IPS DF 19.7 (cell line): ENCODE data around the gene ATG2B.
"Not testable (repeated sequence)": the region's sequence is repeated elsewhere in the genome, so short reads cannot be mapped to it uniquely, and the experiment has no call there.

ENCODE experiments used
- DNase-seq: peaks from one replicate; pipeline ENCODE4 v3.0.0-alpha.2; 2013; ENCODE audit warnings: low read depth, low spot score

The ATG2B gene

DNA sequence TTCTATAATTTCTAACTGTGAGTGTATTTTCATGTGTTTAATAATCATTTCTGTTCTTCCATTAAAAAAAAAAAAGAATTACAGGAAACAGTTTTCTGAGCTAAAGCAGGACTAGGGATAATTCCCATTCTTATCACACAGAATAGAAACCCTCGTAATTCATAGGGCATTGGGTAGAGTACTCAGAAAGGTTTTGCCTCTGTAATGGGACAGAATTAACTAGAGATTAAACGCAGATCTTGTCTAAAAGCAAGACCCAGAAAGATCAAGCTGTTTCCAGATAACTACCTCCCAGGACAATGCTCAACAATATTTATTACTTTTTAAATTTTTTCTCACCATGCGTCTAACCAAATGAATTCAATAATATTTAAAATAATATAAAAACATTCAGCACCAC, 10.4 kb upstream of the ATG2B start:
- no peak for DNase-seq

- DNase-seq = no peak
Observed at GRCh38 chr14:96370528-96370927, 7.4 kb upstream of the ATG2B start.

DNA sequence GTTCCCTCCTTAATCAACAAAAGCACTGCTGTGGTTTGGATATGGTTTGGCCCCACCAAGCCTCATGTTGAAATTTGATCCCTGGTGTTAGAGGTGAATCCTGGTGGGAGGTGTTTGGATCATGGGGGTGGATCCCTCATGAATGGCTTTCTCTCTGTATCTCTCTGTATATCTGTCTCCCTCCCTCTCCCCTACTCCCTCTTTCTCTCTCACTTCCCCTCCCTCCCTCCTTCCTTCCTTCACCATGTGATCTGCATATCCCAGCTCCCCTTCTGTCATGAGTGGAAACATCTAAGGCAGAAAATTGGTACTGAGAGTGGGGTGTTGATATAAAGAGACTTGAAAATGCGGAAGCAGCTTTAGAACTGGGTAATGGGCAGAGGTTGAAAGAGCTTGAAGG, 5.4 kb upstream of the ATG2B start:
- no peak for DNase-seq

DNA sequence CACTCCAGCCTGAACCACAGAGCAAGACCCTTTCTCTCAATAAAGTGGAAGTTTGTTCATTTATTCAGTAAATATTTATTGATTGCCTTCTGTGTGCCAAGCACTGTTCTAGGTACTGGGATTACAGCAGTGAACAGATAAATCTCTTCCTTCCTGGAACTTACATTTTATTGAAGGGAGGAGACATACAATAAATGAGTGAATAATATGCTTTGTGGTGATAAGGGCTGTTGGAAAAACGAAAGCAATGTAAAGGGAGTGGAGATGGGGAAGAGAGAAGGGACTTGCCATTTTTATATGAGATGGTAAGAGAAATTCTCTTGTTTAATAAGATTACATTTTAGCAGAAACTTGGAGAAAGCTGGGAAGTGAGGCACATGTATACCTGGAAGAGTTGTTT, 1.8 kb upstream of the ATG2B start:
- no peak for DNase-seq

DNA sequence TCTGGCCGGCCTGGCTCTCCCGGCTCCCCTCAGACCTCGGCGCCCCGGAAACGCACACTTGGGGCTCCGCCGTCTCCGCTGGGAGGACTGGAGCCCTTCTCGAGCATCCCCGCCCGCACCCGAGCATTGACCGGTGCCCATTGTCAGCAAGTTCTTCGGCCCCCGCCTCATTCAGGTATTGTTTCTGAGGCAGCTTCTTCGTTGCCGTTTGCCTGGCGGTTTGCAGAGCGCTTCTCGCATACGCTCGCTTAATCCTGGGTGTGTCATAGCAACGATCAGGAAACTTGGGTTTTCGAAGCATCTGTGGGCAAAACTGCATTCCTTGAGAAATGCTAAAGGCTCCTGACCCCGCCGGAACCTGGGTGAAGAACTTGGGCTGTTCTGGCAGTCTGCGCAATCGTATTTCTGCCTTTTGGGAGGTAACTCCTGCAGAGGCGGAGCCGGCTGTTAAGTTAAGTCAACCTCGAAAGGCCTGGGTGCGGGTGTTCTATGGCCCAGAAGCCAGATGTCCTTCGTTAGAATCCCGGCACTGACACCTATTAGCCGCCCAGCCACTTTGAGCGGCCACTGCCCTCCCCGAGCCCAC, 703 bp upstream of the ATG2B start:
- no peak for DNase-seq

GRCh38 chr14:96362071-96362964, 823 bp downstream of the ATG2B start:
- DNase-seq = no peak

- DNase-seq = no peak
Observed at GRCh38 chr14:96359959-96360358, 3.2 kb downstream of the ATG2B start.

DNA sequence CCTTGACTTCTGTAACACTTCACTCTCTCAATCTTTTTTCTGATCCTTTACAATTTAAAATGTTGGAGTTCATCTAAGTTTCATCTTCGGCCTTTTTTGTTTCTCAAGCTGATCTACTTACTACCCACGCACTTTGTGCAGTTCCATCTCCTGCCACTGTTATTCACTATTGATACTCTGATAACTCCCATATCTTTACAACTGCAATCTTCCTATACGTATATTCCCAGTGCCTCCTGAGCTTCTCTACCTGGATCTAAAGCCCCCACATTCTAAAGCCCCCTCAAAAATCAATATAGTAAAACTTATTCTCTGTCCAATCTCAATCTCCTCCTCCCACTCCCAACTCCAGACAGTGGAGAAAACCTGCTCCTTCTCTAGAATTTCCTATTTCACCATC, 5.9 kb downstream of the ATG2B start:
- DNase-seq = no peak

GRCh38 chr14:96354246-96354645, 8.9 kb downstream of the ATG2B start:
- DNase-seq = no peak

DNA sequence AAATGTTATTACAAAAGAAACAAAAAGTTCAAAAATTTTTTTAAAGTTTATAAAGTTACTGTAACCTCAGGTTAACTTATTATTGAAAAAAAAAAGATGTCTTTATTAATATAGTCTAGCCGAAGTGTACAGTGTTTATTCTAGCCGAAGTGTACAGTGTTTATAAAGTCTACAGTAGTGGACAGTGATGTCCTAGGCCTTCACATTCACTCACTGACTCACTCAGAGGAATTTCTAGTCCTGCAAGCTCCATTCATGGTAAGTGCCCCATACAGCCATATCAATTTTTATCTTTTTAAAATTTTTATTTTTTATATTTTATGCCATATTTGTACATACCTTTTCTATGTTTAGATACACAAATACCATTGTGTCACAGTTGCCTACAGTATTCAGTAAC, 10.4 kb downstream of the ATG2B start:
- no peak for DNase-seq

GRCh38 chr14:96351986-96352385, 11.2 kb downstream of the ATG2B start:
- DNase-seq = no peak

DNA sequence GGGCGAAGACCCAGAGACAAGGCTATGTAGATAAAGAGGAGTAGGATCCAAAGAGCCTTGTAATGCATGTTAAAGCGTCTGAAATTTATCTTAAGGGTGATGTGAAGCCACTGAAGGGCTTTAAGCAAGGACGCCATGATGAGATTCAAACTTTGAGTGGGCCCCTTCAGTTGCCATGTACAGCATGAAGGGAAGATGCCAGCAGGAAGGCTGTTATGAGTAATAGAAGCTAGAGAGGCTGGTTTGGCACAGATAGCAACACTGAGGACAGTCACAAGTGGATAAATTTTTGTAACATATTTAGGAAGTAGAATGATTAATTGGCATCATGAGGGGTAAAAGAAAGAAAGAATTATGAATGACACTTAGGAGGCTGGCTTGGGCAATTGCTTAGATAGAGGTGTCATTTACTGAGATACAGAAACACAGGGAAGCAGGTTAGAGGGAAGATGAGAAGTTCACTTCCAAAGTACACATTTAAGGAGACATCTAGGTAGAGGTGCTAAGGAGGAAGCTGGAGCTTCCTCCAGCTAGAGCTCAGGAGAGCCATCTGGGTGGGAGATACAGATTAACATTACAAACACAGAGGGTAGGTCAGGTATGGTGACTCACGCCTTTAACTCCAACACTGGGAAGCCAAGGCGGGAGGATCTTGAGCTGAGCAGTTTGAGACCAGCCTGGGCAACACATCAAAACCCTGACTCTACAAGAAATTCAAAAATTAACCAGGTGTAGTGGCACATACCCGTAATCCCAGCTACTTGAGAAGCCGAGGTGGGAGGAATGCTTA, 13.7 kb downstream of the ATG2B start:
- DNase-seq = peak; percentile 69

DNA sequence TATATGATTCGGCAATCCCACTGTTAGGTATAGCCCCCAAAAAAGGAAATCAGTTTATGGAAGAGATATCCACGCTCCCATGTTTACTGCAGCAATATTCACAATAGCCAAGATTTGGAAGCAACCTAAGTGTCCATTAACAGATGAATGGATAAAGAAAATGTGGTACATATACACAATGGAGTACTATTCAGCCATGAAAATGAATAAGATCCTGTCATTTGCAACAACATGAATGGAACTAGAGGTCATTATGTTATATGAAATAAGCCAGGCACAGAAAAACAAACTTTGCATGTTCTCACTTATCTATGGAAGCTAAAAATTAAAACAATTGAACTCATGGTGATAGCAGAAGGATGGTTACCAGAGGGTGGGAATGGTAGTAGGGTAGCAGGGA, 15.2 kb downstream of the ATG2B start:
- not testable (repeated sequence) for DNase-seq

GRCh38 chr14:96345669-96346068, 17.5 kb downstream of the ATG2B start:
- DNase-seq = no peak

DNA sequence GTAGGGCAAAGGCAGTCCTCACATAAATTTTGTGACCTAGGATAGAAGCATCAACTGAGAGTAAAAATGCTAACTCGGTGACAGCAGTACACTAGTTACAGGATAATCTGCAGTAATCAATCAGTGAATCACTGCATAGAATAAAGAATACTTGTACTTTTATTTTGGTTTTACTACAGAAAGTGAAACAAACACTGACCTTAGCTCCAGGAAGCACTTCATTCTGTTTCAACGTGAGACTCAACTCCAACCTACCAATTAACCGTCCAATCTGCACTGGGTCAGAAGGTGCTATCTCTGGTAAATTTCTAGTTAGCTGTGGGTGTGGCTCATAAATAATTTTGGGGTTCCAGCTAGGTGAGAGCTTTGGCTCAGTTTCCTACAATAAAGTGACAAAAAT, 21.8 kb downstream of the ATG2B start:
- DNase-seq = no peak

DNA sequence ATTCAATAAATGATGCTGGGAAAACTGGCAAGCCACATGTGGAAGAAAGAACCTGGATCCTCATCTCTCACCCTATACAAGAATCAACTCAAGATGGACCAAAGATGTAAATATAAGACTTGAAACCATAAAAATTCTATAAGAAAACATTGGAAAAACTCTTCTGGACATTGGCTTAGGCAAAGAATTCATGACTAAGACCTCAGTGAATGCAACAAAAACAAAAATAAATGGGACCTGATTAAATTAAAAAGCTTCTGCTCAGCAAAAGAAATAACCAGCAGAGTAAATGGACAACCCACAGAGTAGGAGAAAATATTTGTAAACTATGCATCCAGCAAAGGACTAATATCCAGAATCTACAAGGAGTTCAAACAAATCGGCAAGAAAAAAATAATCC, 24.6 kb downstream of the ATG2B start:
- no peak for DNase-seq

- DNase-seq = no peak
Observed at GRCh38 chr14:96324219-96324618, 38.9 kb downstream of the ATG2B start.

DNA sequence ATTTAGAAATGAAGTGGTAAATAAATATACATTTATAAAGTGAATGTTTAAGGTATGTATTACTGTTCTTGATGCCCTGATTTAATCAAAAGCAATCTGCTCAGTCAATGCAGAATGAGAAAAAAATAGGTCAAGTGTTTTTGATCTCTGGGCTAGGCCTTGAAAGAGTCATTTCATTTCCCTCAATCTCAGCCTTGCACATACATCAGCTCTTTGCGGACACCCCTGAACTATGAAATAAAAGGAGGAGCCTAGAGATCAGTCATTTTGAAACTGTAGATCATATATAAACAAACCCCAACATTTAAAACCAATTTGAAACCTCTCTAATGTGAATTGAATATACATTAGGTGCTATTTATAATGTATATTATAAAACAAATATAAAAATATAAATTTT, 42.5 kb downstream of the ATG2B start:
- no peak for DNase-seq

- no peak for DNase-seq
Observed at GRCh38 chr14:96318836-96319235, 44.3 kb downstream of the ATG2B start.

DNA sequence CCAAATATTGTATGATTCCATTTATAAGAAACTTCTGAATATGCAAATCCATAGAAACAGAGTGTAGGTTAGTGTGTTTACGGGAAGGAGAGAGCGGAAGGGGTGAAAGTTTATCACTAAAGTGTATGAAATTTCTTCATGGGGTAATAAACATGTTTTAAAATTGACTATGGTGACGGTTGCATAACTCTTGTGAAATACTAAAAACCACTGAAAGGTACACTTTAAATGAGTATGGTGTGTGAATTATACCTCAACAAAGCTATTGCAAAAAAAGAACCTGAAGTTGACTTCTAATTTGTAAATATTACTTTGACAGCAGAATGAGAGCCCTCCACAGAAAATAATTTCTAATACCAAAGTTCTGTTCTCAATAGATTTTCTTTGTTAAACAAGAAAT, 47.1 kb downstream of the ATG2B start:
- DNase-seq = no peak

- no peak for DNase-seq
Observed at GRCh38 chr14:96310906-96311305, 52.2 kb downstream of the ATG2B start.

- DNase-seq = no peak
Observed at GRCh38 chr14:96309896-96310330, 53.2 kb downstream of the ATG2B start.
